GM18519 (cell line): ENCODE data around the gene SLC39A11.
"Not testable (repeated sequence)": the region's sequence is repeated elsewhere in the genome, so short reads cannot be mapped to it uniquely, and the experiment has no call there.

Experiments used
- ATAC-seq: cut with Tn5 transposase; IDR thresholded peaks from one replicate; pipeline ENCODE4 v1.9.1; 2021; ENCODE audit warnings: mild to moderate bottlenecking, moderate library complexity; ENCODE audit not compliant: unreplicated experiment, low FRiP score

Gene SLC39A11

GRCh38 chr17:72708682-72709081 lies 383.8 kb downstream of the SLC39A11 start:
- ATAC-seq: not testable (repeated sequence)

- ATAC-seq: no peak
These were observed 384.6 kb downstream of the SLC39A11 start for GRCh38 chr17:72707881-72708280.

- no peak for ATAC-seq
These were observed 386.0 kb downstream of the SLC39A11 start for GRCh38 chr17:72706396-72706981.

- no peak for ATAC-seq
These were observed 386.5 kb downstream of the SLC39A11 start for GRCh38 chr17:72705905-72706395.

GRCh38 chr17:72702998-72703397 lies 389.5 kb downstream of the SLC39A11 start:
- no peak for ATAC-seq

GRCh38 chr17:72702136-72702735 lies 390.3 kb downstream of the SLC39A11 start:
- ATAC-seq: no peak

GRCh38 chr17:72700226-72700625 lies 392.3 kb downstream of the SLC39A11 start:
- no peak for ATAC-seq

- no peak for ATAC-seq
These were observed 392.9 kb downstream of the SLC39A11 start for GRCh38 chr17:72699545-72699944.

- ATAC-seq: no peak
These were observed 394.8 kb downstream of the SLC39A11 start for GRCh38 chr17:72697602-72698146.

GRCh38 chr17:72696721-72697120 lies 395.8 kb downstream of the SLC39A11 start:
- ATAC-seq: no peak

GRCh38 chr17:72696156-72696555 lies 396.3 kb downstream of the SLC39A11 start:
- no peak for ATAC-seq

- no peak for ATAC-seq
These were observed 398.5 kb downstream of the SLC39A11 start for GRCh38 chr17:72693956-72694355.

GRCh38 chr17:72693151-72693878 lies 399.2 kb downstream of the SLC39A11 start:
- no peak for ATAC-seq

- ATAC-seq: no peak
These were observed 399.8 kb downstream of the SLC39A11 start for GRCh38 chr17:72692676-72693075.

- no peak for ATAC-seq
These were observed 400.9 kb downstream of the SLC39A11 start for GRCh38 chr17:72691586-72691985.

- no peak for ATAC-seq
These were observed 401.5 kb downstream of the SLC39A11 start for GRCh38 chr17:72691017-72691416.

- ATAC-seq: no peak
These were observed 404.6 kb downstream of the SLC39A11 start for GRCh38 chr17:72687886-72688285.

GRCh38 chr17:72684405-72685020 lies 408.0 kb downstream of the SLC39A11 start:
- ATAC-seq: no peak

GRCh38 chr17:72683506-72684404 lies 408.7 kb downstream of the SLC39A11 start:
- ATAC-seq: no peak

- no peak for ATAC-seq
These were observed 409.9 kb downstream of the SLC39A11 start for GRCh38 chr17:72682605-72683004.
